HL-60 (cell line): ENCODE measurements around the gene AMPD1.

Experiments used
- CTCF ChIP-seq: IDR thresholded peaks from one replicate; pipeline ENCODE4 v1.5.1; 2011; ENCODE audit warnings: low read length, control low read depth, inconsistent platforms; ENCODE audit not compliant: insufficient read depth
- SPI1 ChIP-seq: IDR thresholded peaks from 2 replicates; pipeline ENCODE4 v1.6.1; 2012; ENCODE audit warnings: low read depth, mild to moderate bottlenecking, borderline replicate concordance

- TF ChIP-seq CTCF (no peak), SPI1 (no peak)
Measured at GRCh38 chr1:114725230-114725629, 29.9 kb upstream of the AMPD1 start.
